ENCODE results near the gene HDDC3. TPM values are rescaled to one million over a fixed set of nuclear protein-coding genes. Genes with fewer than 3 reads are reported as not detected.
A peak's percentile ranks its signal among the peaks of the same experiment; 100 is the strongest.

HDDC3 gene
- polyA plus RNA-seq, 1 donor (not counting 4 experiments of a cell fraction or from before 2014, with no cell fraction given): 11.8 TPM

- Histone ChIP-seq H3K9me3 (ENCODE audit: control insufficient read depth, low read depth, low read length) (no peaks in the 10 kb centered on the region), H4K20me1 (ENCODE audit: control insufficient read depth, extremely low read depth, insufficient read depth, low read length) (no peaks in the 10 kb centered on the region), H3K4me1 (ENCODE audit: control insufficient read depth, extremely low read depth, insufficient read depth, low read length) (peaks cover 22% of the 10 kb centered on the region), H3K9ac (ENCODE audit: control insufficient read depth, extremely low read depth, insufficient read depth, low read length) (no peak overlapping the region), H3K27ac (ENCODE audit: control insufficient read depth, insufficient read depth, low read length) (no peak overlapping the region), H3K27me3 (ENCODE audit: control insufficient read depth, extremely low read depth, insufficient read depth, low read length) (no peaks in the 10 kb centered on the region), H3K4me2 (ENCODE audit: control insufficient read depth, extremely low read depth, insufficient read depth, low read depth, low read length) (no peak overlapping the region), H3K36me3 (ENCODE audit: control insufficient read depth in 2 of 2, extremely low read depth in 1 of 2, insufficient read depth in 2 of 2, low read length in 2 of 2) (peaks cover 22 to 26% of the 10 kb centered on the region in 2 experiments), H3K9me1 (ENCODE audit: control insufficient read depth, extremely low read depth, insufficient read depth, low read length) (no peaks in the 10 kb centered on the region), H3K79me2 (ENCODE audit: control insufficient read depth, insufficient read depth, low read length) (peaks cover 21% of the 10 kb centered on the region), H2AFZ (ENCODE audit: control insufficient read depth, low read length) (no peak overlapping the region), H3K4me3 (ENCODE audit: control insufficient read depth in 2 of 3, extremely low read depth in 1 of 3, insufficient read depth in 2 of 3, low read depth in 1 of 3, low read length in 3 of 3) (no peak overlapping the region)
- no peak for TF ChIP-seq CTCF (optimal IDR thresholded peaks at IDR 0.05 in 1 of 3, IDR thresholded peaks at IDR 0.05 in 1 of 3, conservative IDR thresholded peaks at IDR 0.05 in 1 of 3; ENCODE audit: extremely low read depth in 1 of 3, insufficient read depth in 2 of 3, low read length in 3 of 3)
- dilution Hi-C loops (cut with MboI; ENCODE audit: extremely low pct_ligation_motif_present, low sequenced_read_pairs): no loop called here
- FAIRE-seq: no peak
- DNase-seq (ENCODE audit: low read depth, low spot score): no peak
These were observed 4.5 kb upstream of the HDDC3 start for GRCh38 chr15:90936823-90937222.

DNA sequence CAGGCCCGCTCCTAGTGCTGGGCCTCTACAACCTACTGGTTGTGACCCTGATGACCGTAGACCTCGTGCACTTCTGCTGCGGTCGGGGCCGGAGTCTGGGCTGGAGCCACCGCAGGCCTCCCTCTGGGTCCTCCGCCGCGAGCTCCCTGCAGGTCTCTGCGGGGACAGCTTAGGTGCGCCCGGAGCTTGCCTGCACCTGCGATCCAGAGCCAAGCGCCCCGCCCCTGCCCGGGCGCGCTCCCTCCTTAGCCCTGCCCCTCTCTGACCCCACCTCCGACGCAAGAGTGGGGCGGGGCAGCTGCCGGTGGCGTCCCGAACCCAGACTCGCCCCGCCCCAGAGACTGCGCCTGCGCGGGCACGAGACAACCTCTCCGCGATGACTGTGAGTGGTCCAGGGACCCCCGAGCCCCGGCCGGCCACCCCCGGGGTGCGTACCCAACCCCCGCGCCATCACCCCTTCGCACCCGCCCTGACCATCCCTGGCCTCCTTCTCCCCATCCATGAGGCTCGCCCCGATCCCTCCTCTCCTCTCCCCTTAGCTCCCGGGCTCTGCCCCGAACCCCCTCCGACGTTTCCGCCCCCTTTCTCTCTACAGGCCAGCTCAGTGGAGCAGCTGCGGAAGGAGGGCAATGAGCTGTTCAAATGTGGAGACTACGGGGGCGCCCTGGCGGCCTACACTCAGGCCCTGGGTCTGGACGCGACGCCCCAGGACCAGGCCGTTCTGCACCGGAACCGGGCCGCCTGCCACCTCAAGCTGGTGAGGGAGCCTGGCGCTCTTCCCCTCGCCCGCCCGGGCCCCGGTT is 2.8 kb upstream of the HDDC3 start, which contains the start of gene UNC45A:
Gene UNC45A (plus strand): TSS at position 337 of the 803 bp plus-strand sequence. CDS start 40 bp downstream, at position 377.
- Histone ChIP-seq H2AFZ (ENCODE audit: control insufficient read depth, low read length) (peak within 1 kb of the TSS; percentile 85), H3K4me2 (ENCODE audit: control insufficient read depth, extremely low read depth, insufficient read depth, low read depth, low read length) (peak within 1 kb of the TSS; percentile 98), H3K27me3 (ENCODE audit: control insufficient read depth, extremely low read depth, insufficient read depth, low read length) (no peaks in the 10 kb centered on the region), H3K4me1 (ENCODE audit: control insufficient read depth, extremely low read depth, insufficient read depth, low read length) (peaks cover 34% of the 10 kb centered on the region), H3K9ac (ENCODE audit: control insufficient read depth, extremely low read depth, insufficient read depth, low read length) (peak within 1 kb of the TSS; percentile 88), H3K79me2 (ENCODE audit: control insufficient read depth, insufficient read depth, low read length) (peaks cover 21% of the 10 kb centered on the region), H4K20me1 (ENCODE audit: control insufficient read depth, extremely low read depth, insufficient read depth, low read length) (no peaks in the 10 kb centered on the region), H3K4me3 (ENCODE audit: control insufficient read depth in 2 of 3, extremely low read depth in 1 of 3, insufficient read depth in 2 of 3, low read depth in 1 of 3, low read length in 3 of 3) (peak within 1 kb of the TSS; percentile 75 to 94 (median 91)), H3K9me1 (ENCODE audit: control insufficient read depth, extremely low read depth, insufficient read depth, low read length) (no peaks in the 10 kb centered on the region), H3K27ac (ENCODE audit: control insufficient read depth, insufficient read depth, low read length) (peak within 1 kb of the TSS; percentile 75), H3K36me3 (ENCODE audit: control insufficient read depth in 2 of 2, extremely low read depth in 1 of 2, insufficient read depth in 2 of 2, low read length in 2 of 2) (peaks cover 16 to 18% of the 10 kb centered on the region in 2 experiments), H3K9me3 (ENCODE audit: control insufficient read depth, low read depth, low read length) (no peaks in the 10 kb centered on the region)
- TF ChIP-seq CTCF (optimal IDR thresholded peaks at IDR 0.05 in 1 of 3, IDR thresholded peaks at IDR 0.05 in 1 of 3, conservative IDR thresholded peaks at IDR 0.05 in 1 of 3; ENCODE audit: extremely low read depth in 1 of 3, insufficient read depth in 2 of 3, low read length in 3 of 3): no peak
- no peak for TF ChIP-seq EZH2 (IDR thresholded peaks at IDR 0.05; ENCODE audit: low read length)
- dilution Hi-C loops (cut with MboI; ENCODE audit: extremely low pct_ligation_motif_present, low sequenced_read_pairs): no loop called here
- no peak for FAIRE-seq
- peak; percentile 75 for DNase-seq (ENCODE audit: low read depth, low spot score)
